HG03575 (cell line): ENCODE results near the gene PRKACA.

ENCODE experiments used
- ATAC-seq: cut with Tn5 transposase; IDR thresholded peaks from one replicate; pipeline ENCODE4 v1.9.1; 2021; ENCODE audit not compliant: unreplicated experiment, insufficient number of reproducible peaks, low FRiP score; ENCODE audit errors: extremely low read depth

PRKACA gene

DNA sequence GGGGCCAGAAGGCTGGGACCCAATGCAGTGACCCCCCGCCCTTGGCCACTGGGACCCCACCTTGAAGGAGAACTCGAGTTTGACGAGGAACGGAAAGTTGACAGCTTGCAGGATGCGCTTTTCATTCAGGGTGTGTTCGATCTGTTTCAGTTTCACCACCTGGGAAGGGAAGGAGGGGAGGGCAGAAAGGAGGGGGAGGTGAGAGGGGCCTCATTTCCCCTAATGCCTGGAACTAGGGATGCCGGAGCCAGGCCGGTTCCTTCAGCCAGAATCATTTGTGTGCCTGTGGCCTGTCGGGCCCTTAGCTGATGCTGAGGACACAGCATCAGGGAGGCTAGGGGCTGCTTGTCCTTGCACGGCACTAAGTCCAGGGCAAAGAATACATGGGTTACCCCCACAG lies 14.8 kb downstream of the PRKACA start:
- no peak for ATAC-seq

DNA sequence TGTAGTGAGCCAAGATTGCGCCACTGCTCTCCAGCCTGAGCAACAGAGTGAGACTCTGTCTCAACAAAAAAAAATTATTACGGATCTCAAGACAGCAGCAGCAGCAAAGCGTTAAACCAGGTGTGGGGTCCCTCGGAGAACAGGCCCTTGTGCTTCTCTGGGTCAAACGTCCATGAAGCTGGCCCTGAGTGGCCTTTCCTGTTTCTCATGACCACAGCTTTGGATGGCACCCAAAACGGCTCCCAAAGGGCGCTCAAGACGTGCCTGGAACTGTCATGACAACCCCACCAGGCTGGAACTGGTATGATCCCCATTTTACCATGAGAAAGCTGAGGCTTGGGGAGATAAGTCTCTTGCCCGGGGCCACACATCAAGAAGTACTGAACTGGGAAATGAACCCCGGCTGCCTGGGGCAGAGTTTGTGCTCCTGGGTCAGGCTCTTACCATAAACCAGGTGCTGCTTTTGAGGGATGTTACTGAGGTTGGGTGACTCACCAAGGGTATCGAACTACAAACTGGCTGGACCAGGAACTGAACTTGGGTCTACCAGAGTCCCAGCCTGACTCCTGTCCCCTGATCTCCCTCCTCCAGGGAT lies 15.4 kb downstream of the PRKACA start:
- no peak for ATAC-seq

DNA sequence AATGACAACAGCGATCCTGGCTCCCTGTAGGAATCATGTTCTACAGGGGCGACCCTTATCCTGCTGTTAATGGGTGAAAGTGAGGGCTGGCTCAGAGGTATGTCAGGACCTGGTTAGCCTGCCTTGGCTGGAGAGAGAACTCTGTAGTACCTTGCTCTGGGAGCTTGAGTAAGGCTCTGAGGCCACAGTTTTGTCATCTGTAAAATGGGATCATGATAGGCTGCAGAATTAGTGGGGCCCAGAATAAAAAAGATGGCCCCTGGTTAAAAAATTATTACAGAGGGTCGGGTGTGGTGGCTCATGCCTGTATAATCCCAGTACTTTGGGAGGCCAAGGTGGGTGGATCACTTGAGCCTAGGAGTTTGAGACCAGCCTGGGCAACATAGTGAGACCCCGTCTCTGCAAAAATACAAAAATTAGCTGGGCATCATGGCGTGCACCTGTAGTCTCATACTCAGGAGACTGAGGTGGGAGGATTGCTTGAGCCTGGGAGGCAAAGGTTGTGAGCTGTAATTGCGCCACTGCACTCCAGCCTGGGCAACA lies 16.5 kb downstream of the PRKACA start:
- ATAC-seq: no peak

DNA sequence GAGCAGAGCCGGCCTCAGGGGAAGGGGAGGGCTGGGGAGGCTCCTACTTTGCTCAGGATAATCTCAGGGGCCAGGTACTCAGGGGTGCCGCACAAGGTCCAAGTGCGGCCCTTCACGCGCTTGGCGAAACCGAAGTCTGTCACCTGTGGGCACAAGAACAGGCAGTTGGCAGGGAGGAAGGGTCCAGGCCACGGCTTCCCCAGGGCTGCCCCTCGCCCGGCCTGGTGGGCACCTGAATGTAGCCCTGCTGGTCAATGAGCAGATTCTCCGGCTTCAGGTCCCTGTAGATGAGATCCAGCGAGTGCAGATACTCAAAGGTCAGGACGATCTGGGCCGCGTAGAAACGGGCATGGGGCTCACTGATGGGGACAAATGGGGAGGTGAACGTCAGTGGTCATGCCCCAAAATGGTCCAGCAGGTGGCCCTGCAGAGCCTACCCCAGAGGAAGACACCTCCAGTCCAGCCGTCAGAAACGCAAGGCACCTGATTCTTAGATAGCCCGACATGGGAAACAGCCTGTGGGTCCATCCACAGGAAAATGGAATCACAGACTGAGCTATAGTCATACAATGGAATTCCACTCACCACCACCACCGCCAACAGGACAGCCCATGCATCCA lies 19.9 kb downstream of the PRKACA start:
- ATAC-seq: no peak

DNA sequence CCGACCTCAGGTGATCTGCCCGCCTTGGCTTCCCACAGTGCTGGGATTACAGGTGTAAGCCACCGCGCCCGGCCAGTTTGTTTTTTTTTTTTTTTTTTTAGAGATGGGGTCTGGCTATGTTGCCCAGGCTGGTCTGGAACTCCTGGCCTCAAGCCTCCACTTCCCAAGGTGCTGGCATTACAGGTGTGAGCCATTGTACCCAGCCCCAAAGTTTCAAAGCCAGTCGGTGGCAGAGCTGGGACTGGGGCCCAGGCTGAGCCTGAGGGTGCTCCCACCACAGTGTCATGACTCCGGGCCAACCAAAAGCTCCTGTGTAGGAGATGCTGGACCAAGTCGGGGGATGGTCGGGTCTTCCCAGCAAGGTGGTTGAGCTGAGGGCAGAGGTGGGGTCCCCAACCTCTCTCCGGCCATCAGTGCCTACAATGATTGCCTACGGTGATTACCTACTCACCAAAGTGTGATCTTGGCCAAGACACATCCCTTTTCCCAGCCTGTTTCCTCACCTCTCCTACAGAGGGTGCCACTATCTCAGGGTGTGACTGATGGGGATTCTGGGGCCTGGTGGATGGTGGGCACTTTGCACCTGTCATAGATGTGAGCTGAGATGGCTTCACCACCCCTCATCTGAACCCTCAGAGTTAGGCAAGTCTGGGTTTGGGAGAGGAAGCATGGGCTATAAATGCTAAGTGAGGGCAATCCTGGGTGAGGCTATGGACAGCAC lies 21.1 kb downstream of the PRKACA start:
- ATAC-seq: no peak

DNA sequence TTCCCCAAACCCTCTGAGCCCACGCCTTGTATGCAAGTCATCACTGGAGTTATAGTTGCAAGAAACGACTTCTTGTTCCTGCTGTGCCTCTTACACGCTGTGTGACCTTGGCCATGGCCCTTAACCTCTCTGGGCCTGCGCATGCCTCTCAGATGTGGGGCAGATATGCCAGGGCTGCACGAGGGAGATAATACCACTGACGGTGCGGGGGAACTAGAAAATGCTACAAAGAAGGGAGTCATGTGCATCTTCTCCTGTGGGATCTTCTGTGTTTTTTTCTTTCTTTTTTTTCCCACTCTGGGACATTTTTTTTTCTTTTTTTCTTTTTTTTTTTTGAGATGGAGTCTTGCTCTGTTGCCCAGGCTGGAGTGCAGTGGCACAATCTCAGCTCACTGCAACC lies 22.7 kb downstream of the PRKACA start:
- no peak for ATAC-seq

DNA sequence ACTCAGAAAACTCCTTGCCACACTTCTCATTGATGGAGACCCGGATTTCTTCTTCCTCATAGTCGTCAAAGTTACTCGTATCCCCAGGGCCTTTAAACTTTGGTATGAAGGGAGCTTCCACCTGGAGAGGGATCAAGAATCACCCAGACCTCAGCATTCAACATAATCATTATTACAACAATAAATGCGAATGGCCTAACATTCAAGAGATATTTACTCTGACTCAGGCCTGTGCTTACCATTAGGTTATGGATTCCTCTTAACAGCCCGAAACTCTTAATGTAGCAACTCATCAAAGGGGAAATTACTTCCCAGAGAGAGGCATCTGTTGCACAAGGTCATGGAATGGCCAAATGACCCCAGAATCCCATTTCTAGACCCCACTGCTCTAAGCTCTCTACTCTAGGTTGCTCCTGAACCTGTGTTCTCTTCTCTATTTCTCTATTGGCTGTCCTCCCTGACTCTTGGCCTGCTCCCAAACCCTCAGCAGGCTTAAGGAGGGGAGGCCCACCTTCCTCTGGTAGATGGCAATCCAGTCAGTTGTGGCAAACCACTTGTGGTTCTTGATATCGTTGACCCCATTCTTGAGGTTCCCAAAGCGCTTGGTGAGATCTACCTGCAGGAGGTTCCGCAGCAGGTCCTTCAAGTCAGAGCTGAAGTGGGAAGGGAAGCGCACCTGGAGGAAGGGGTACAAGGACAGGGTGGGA lies 24.3 kb downstream of the PRKACA start:
- ATAC-seq: no peak

DNA sequence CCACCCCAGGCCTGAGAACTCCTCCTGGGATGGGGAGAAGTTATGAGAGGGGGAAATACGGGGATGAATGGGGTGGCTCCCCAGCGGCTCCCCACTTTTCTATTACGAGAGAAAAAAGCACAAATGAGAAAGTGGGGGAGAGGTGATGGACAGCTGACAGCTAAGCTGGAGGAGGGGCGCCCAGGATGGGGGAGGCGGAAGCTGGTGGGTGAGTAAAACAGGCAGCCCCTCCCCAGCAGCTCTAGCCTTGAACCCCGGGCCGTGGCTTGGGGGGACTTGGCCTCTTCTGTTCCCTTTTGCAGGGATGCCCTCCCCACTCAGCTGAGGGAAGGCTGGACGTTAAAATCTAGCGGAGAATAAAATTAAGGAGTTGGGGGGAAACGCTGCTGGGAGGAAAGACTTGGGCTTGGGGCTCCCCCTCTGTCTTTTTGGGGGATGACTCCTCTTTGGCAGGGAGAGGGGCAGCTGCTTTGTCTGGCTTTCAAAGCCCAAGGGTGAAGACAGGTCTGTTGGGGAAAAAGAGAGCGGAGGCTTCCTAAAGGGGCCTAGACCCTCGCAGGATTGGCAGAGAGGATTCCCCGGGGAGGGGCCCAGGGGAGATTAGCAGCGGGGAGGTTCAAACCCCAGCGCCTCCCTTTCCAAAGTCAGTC lies 25.6 kb downstream of the PRKACA start:
- ATAC-seq: no peak

DNA sequence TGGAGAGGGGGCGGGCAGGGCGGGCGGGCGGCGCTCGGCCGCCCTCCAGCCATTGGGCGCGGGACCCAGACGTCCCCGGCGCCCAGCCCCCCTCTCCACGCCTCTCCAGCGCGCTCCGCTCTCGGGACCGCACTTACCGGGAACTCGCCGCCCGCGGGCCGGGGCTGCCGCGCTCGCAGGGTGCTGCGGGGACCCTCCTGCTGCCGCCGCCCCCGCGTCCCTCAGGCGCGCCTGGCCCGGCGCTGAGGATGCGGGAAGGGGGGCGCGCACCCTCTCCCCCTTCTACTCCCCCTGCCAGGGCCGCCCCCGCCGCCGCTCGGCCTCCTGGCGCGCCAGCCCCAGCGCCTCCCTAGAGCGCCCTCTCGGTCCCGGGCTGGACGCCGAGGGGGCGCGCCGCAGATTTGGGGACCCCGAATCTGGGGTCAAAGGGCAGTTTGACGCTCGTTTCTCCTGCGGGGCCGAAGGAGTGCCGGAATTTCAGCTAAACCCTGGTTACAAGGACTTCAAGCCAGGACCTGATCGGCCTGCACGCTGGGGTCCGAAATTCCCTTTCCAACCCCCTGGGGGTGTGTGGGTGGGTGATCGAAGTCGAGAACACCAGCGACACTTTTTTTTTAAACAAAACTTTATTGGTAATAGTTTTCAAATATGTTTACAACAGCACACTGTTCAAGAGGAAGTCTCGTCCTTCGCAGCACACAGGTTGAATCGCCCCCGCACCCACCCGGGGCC lies 26.3 kb downstream of the PRKACA start:
- ATAC-seq: no peak

DNA sequence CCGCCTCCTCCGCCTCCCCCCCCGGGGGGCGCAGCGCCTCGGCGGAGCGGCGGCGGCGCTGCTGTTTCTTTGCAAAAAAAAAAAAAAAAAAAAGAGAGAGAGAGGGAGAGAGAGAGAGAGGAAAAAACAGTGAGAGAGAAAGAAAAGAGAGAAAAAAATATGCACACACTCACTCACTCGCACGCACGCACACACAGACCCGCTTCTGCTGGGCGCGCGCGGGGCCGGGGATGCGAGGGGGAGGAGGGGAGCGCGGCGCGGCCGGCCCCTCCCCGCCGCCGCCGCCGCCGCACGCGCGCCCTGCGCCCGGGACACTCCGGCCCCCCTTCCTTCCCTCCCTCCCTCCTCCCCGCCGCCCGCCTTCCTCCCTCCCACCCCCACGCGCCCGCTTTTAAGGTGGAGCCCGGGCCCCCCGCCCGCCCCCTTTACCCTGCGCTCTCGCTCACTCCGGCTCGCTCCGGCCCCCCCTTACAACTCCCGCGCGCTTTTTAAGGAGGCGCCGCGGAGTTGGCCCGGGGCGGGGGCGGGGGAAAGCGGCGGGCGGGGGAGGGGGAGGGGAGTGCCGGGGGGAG lies 27.0 kb downstream of the PRKACA start, which contains the start of gene SAMD1:
Gene SAMD1, minus strand, starts transcription at position 243 of the 572 bp plus-strand sequence.
- ATAC-seq: no peak

DNA sequence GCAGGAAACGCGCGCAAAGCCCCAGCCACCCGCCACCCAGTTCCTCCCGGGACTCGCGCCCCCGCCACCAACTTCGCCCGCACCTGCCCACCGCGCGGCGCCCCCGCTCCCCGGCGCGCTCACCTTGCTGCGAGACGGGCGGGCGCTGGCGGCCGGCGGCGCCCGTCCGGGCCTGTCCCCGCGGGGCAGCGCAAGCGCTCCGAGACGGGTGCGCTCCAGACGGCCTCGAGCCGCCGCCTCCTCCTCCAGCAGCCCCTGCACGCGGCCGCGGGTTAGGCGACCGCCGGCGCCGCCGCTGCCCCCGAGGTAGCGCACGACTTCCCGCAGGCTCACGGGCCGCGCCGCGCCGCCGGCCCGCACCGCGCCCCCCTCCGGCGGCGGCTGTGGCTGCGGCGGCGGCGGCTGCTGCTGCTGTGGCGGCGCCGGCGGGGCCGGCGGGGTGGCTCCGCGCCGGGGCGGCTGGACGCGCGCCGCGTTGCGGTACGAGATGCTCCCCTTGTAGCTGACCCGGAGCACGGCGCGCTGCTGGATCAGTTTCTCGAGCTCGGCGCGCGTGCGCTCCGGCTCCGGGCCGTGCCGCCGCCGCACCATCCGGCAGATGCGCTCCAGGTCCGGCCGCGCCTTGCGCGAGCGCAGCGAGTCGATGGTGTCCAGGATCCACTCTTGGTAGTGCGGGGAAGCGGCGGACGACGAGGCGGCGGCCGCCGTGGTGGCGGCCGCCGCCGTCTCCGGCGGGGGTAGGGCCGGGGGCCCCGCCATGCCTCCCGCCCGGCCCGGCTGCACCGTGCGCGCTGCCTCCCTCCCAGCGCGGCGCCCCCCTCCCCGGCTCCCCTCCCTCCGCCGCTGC lies 27.7 kb downstream of the PRKACA start:
- ATAC-seq: no peak

DNA sequence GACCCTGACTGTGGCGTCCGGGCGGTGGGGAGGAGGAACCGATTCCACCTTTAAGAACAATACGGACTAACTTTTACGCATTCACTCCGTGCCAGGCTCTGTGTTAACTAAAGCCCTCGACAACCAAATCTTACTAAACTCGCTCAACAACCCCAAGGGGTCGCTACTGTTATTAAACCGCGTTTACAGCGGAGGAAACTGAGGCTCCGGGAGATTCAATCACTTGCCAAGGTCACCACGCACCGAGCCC lies 28.2 kb downstream of the PRKACA start:
- no peak for ATAC-seq

DNA sequence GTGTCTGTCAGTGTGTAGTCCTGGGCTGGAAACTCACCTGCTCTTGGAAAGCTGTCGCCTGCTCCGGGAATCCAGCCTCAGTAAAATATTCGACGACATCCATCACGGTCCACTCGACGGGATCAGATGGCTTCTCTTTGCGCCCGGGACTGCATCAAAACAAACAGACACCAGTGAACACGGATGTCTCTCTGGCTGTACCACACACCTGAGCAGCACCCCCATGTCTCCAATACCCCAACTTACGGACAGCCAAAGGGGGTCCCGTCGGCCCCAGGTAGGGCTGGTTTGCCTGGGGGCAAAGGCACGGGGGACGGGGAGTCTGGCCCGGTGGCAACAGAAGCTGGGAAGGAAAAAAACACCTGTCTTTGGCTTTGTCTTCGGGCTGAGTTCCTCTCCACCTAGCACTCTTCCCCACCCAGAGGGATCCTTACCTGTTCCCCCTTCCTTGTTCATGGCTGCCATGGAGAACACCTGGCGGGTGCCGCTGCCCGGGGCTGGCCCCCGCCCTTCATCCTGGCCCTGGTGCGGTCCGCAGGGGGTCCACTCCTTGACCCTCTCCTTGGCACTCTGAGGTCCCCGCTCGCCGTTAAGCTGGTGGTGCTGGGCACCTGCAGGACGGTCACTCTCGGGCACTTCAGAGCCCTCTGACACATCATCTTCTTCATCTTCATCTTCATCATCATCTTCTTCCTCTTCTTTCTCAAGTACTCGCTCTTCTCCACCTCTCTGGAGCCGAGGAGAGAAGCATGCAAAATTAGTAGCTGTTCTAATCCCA lies 28.7 kb downstream of the PRKACA start:
- no peak for ATAC-seq

DNA sequence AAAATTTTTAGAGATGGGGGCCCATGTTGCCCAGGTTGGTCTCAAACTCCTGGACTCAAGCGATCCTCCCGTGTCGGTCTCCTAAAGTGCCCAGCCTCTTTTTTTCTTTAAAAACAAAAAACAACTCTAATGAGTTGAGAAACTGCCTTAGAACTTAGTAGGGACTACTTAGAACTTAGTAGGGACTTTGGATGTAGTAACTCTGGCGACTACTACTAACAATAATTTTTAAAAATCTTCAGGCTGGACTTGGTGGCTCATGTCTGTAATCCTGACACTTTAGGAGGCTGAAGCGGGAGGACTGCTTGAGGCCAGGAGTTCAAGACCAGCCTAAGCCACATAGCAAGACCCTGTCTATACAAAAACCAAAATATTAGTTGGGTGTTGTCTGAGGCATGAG lies 31.5 kb downstream of the PRKACA start:
- no peak for ATAC-seq

DNA sequence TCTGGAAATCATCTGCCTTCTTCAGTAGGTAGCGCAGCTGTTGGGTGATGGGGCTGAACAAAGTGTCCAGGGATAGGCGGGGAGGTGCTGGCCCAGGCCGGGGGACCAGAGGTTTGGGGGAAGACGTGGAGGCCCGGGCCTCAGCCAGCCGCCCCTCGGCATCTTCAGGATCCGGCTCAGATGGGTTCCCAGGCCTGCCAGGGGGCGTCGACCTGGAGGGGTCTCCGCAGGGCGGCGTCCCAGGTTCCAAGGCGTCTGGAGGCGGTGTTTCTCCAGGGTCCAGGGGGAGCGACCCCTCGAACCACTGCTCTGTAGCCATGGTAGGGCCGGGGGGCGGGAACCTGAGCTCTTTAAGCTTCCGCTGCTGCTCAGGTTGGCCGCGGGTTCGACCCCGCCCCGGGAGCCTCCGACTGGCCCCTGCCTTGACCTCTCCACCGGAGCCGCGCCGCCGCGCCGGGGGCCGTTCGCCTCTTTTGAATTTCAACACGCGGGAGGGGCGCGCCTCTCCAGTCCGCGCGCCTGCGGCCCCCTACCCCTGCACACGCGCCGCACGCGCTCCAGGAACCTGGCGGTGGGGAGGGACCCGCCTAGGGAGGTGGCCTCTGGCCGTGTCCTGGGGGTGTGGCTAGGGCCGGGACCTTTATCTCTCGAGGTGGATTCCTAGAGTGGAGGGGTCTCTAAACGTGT lies 32.1 kb downstream of the PRKACA start, which contains the start of gene C19orf67:
Gene C19orf67, minus strand, starts transcription at position 475 of the 687 bp plus-strand sequence. Its CDS starts 156 bp downstream, at position 319.
- no peak for ATAC-seq

DNA sequence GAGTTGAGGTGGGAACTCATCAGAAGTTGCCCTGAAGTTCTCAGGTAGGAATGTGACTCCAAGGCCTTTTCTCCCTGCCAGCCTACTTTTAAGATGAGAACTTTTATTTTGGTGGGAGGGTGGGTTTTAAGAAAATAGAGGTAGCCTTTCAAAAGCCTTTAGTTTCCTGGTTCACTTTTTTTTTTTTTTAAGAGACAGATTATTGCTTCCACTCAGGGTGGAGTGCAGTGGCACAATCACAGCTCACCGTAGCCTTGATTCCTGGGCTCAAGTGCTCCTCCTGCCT lies 34.9 kb downstream of the PRKACA start:
- ATAC-seq: no peak
